Loucy (cell line): Measurements from ENCODE around the gene INO80D.
"Not testable (repeated sequence)": the region's sequence is repeated elsewhere in the genome, so short reads cannot be mapped to it uniquely, and the experiment has no call there.

Source experiments
- EZH2phosphoT487 ChIP-seq: fragments of 200-600 bp; IDR thresholded peaks from 2 replicates; pipeline ENCODE4 v1.6.1; 2018; ENCODE audit warnings: antibody characterized with exemption, mild to moderate bottlenecking, moderate library complexity, borderline replicate concordance
- TF ChIP-seq, protein P1 (sequence below): fragments of 200-600 bp; sonication (generic); conservative IDR thresholded peaks from 2 replicates; pipeline ENCODE4 v1.5.1; 2014; ENCODE audit warnings: mild to moderate bottlenecking, antibody characterized with exemption, low read length

DNA sequence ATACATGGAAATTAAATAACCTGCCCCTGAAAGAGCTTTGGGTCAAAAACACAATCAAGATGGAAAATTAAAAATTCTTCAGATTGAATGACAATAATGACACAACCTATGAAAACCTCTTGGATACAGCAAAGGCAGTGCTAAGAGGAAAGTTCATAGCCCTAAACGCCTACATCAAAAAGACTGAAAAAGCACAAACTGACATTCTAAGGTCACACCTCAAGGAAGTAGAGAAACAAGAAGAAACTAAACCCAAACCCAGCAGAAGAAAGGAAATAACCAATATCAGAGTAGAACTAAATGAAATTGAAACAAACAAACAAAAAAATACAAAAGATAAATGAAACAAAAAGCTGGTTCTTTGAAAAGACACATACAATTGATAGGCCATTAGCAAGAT, 52.5 kb downstream of the INO80D start:
- TF ChIP-seq, protein P1, sequence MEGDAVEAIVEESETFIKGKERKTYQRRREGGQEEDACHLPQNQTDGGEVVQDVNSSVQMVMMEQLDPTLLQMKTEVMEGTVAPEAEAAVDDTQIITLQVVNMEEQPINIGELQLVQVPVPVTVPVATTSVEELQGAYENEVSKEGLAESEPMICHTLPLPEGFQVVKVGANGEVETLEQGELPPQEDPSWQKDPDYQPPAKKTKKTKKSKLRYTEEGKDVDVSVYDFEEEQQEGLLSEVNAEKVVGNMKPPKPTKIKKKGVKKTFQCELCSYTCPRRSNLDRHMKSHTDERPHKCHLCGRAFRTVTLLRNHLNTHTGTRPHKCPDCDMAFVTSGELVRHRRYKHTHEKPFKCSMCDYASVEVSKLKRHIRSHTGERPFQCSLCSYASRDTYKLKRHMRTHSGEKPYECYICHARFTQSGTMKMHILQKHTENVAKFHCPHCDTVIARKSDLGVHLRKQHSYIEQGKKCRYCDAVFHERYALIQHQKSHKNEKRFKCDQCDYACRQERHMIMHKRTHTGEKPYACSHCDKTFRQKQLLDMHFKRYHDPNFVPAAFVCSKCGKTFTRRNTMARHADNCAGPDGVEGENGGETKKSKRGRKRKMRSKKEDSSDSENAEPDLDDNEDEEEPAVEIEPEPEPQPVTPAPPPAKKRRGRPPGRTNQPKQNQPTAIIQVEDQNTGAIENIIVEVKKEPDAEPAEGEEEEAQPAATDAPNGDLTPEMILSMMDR = not testable (repeated sequence)
- TF ChIP-seq EZH2phosphoT487 = not testable (repeated sequence)
